ENCODE measurements around the gene CHN1.

DNA sequence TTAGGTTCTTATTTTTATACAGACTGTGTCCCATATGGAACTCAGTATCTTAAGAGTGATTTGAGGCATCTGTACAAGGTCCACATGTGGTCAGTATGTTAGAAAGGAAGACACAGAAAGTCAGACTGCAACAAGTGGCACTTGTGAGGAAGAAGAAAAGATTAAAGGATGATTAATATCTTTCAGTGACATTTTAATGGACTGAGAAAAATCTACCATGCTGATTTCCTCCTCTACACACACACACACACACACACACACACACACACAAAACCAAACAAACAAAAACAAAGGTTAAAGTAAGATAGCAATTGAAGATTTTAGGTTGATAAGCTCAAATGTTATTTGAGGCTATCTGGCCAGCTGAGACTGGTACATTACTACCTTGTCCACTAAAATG is 146.4 kb downstream of the CHN1 start:
- TF ChIP-seq, protein P1, sequence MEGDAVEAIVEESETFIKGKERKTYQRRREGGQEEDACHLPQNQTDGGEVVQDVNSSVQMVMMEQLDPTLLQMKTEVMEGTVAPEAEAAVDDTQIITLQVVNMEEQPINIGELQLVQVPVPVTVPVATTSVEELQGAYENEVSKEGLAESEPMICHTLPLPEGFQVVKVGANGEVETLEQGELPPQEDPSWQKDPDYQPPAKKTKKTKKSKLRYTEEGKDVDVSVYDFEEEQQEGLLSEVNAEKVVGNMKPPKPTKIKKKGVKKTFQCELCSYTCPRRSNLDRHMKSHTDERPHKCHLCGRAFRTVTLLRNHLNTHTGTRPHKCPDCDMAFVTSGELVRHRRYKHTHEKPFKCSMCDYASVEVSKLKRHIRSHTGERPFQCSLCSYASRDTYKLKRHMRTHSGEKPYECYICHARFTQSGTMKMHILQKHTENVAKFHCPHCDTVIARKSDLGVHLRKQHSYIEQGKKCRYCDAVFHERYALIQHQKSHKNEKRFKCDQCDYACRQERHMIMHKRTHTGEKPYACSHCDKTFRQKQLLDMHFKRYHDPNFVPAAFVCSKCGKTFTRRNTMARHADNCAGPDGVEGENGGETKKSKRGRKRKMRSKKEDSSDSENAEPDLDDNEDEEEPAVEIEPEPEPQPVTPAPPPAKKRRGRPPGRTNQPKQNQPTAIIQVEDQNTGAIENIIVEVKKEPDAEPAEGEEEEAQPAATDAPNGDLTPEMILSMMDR (IDR thresholded peaks at IDR 0.05), result no peak
- no peak for TF ChIP-seq POLR2AphosphoS5 (IDR thresholded peaks at IDR 0.05)

Data from upper lobe of left lung (tissue), 4 donors.